HG03378 (cell line): ENCODE measurements around the gene HSPBAP1.
"Not testable (repeated sequence)": the region's sequence is repeated elsewhere in the genome, so short reads cannot be mapped to it uniquely, and the experiment has no call there.

Source experiments
- ATAC-seq: cut with Tn5 transposase; IDR thresholded peaks from one replicate; pipeline ENCODE4 v1.9.1; 2021; ENCODE audit warnings: mild to moderate bottlenecking, moderate library complexity; ENCODE audit not compliant: unreplicated experiment

Gene HSPBAP1

DNA sequence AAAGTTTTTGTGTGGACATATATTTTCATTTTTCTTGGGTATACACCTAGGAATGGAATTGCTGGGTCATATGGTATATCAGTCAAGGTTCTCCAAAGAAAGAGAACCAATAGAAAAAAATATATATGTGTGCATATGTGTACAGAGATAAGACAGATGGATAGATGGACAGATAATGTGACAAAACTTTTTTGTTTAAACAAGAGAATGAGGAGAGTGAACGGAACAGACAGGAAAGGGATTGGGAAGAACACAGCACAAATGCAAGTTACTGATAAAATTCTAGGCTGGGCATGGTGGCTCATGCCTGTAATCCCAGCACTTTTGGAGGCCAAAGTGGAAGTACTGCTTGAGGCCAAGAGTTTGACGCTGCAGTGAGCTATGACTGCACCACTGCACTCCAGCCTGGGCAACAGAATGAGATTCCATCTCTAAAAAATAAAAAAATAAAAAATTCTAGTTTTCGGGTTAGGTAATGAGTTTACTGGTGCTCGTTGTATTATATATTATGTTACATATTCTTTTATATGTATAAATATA, 50.0 kb downstream of the HSPBAP1 start:
- no peak for ATAC-seq

DNA sequence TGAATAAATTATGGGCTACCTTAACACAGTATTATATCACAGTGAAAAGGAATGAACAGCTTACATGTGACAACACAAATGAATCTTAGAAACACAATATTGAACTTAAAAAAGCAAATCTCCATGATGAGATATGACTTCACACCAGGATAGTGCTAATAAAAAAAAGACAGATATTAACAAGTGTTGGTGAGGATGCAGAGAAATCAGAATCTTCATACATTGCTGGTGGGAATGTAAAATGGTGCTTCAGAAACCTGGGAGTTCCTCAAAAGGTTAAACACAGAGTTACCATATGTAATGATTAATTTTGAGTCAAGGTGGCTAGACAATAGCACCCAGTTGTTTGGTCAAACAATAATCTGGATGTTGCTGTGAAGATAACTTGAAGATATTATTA, 51.4 kb downstream of the HSPBAP1 start:
- ATAC-seq, result no peak

DNA sequence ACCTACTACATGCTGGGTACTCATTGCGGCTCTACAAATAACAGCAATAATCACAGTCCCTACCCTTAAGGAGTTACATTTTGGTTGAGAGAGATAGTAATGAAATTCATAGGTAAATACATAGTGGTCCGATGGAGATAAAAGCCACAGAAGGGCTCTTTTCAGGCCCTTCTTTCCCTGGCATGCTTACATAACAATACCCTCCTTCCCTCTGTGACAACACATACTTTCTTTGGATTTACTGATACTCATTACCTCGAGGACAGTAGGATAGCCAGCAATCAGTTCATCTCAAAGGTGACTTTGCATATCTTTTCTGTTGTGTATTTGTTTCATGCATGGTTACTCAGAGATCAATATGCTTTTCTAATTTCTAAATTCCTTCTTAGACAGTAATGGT, 54.5 kb downstream of the HSPBAP1 start:
- ATAC-seq, result no peak

DNA sequence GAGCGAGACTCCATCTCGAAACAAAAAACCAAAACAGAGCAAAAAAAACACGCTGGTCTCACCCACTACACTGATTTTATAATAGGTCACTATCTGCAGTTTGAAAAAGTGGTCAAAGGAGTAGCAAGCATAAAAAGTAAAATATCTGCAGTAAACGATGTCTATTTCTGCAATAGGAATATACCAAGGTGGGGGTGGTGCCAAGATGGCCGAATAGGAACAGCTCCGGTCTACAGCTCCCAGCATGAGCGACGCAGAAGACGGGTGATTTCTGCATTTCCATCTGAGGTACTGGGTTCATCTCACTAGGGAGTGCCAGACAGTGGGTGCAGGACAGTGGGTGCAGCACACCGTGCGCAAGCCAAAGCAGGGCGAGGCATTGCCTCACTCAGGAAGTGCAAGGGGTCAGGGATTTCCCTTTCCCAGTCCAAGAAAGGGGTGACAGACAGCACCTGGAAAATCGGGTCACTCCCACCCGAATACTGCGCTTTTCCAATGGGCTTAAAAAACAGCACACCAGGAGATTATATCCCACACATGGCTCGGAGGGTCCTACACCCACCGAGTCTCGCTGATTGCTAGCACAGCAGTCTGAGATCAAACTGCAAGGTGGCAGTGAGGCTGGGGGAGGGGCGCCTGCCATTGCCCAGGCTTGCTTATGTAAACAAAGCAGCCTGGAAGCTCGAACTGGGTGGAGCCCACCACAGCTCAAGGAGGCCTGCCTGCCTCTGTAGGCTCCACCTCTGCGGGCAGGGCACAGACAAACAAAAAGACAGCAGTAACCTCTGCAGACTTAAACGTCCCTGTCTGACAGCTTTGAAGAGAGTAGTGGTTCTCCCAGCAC, 60.7 kb downstream of the HSPBAP1 start:
- ATAC-seq, result not testable (repeated sequence)

DNA sequence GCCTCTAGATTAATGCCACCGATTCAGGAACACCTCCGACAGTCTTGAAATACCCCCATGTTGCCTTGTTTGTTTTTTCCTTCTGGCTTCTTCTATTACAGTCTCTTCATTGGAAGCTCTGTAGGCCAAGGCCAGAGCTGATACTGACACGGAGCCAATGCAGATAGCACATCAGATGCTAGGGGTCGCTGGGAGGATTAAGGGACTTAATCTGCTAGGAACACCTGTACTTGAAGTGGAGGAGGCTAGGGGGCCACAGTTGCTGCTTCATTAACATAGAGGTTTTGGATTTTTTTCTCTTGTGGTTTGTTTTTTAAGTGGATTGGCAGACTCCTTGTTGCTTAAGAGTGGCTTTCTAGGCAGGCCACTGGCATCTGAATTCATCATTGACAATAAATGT, 63.4 kb downstream of the HSPBAP1 start:
- ATAC-seq, result no peak

DNA sequence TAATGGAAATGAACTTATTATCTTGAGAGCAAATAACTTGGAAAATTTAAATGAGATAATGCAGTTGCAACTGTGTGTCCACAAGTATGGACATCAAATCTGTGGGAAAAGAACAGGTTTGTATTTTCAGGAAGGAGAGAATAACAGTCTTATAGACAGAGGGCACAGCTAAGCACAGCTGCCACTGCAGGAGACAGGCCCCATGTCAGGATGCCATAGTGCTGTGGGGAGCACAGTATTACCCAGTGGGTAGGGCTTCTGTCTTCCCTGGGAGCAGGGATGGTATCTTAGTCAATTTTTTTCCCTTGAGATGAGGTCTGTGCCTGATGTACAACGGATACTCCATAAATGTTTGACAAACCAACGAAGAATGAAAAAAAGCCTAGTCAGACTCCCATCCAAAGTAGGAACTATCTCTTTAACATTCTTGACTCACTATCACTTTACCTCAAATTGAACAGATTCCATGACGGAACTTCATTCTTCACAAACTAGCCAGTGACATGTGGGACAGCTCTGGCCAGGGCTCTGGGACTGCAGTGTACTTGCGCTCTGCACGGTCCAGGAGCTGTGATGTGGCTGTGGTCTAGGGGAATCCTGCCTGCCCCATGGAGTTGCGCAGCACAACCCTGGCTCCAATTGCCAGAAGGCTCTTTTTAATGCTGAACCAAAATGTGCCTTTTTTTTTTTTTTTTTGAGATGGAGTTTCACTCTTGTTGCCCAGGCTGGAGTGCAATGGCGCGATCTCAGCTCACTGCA, 64.7 kb downstream of the HSPBAP1 start:
- ATAC-seq, result no peak

DNA sequence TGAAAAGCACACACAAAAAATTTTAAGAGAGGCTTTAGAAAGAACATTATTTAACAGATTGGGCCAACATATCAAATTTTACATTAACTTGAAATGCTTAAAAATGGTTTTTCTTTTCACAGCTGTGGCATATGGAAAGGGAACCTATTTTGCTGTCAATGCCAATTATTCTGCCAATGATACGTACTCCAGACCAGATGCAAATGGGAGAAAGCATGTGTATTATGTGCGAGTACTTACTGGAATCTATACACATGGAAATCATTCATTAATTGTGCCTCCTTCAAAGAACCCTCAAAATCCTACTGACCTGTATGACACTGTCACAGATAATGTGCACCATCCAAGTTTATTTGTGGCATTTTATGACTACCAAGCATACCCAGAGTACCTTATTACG, 65.4 kb downstream of the HSPBAP1 start:
- ATAC-seq, result no peak

DNA sequence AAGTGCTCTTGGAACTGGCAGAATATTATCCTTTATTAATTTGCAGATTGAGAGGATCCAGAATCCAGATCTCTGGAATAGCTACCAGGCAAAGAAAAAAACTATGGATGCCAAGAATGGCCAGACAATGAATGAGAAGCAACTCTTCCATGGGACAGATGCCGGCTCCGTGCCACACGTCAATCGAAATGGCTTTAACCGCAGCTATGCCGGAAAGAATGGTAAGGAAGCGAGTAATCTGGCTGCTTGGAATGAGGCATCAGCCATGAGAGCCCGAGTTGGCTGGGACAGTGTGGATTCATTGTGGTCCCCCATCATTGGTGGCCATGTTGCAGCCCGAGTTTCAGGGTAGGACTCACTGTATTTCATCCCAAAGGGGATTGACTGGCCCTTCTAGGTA, 65.9 kb downstream of the HSPBAP1 start:
- ATAC-seq, result no peak

DNA sequence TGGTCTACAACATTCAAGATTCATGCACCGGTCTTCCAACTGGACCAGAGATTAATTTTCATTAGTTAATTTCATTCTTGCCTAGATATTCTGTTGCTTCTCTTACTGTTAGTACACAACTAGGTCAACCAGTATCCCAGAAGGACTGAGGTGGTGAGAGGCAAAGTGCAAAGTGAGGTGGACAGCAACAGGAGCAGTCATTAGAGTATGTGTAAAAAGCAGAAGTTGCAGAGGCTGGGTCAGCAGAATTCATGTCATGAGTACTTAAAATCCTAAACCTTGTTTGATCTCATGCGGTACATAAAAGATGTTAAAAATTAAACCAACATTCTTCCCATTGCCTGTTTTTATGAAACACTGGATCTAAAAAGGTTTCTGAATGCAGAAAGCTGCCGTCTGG, 66.3 kb downstream of the HSPBAP1 start:
- ATAC-seq, result no peak

DNA sequence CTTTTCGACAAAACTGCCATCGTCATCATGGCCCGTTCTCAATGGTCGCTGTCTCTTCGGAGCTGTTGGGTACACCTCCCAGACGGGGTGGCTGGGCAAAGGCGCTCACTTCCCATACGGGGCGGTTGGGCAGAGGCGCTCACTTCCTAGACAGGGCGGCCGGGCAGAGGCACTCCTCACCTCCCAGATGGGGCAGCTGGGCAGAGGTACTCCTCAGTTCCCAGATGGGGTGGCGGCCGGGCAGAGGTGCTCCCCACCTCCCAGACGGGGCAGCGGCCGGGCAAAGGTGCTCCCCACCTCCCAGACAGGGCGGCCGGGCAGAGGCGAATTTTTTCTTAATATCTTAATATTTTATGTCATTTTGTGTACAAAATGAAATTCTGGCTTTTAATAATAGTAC, 68.5 kb downstream of the HSPBAP1 start:
- no peak for ATAC-seq

DNA sequence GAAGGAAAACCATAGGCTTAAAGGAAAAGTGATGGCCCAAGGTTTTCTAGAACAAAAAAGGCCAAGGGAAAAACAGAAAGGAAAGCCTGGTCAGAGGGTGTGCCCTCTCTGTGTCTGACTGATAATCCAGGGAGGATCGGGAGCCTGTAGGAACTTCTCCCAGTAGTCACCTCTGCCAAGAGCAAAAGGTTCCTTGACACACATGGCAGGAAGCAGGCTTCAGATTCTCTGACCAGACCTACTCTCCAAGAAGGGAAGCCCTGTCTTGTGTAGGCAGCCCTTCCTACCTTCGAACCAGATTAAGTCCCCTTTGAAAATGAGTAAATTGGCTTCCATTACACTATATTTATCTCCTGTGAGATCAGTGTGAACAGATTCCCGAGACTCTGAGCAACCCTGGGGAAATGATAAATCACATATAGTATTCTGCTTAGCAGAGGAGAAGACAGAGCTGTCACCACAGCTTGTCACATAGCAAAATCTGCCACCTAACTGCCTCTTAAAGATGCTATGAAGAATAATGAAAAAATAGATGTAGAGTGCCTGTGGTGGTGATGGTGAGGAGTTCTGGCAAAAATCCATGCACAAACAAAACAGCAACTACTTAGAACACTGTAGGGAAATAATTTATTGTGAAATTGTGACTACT, 74.2 kb downstream of the HSPBAP1 start:
- ATAC-seq, result no peak

DNA sequence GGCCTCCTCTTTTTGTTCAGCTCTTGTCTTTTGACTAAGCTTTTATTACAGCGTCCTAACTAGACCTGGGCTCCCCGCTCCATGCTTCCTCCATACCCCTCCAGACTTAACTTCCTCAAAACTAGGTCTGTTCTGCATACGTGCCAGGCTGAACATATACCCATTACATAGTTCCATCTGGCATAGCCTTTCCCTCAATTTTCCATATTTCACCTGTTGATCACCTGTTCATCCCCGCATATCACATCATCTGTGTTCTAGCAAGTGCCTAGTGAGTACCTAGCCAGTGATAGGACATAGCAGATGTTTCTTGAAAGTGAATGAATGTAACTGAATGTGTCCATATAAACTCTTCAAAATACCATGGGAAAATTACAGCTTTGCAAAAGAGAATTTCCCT, 77.0 kb downstream of the HSPBAP1 start:
- no peak for ATAC-seq

DNA sequence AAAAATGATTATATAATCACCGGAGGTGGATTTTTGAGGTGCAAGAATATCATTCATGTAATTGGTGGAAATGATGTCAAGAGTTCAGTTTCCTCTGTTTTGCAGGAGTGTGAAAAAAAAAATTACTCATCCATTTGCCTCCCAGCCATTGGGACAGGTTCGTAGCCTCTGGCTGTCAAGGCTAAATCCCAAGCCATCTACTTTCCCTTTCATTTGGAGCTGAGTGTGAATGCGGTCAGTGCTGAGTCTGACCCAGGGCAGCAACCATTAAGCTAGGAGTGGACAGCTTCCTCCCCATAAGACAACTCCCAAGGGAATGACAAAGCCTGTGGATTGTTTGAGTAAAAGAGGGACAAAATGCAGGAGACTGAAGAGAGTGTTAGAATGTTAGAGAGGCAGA, 79.4 kb downstream of the HSPBAP1 start:
- ATAC-seq, result no peak

DNA sequence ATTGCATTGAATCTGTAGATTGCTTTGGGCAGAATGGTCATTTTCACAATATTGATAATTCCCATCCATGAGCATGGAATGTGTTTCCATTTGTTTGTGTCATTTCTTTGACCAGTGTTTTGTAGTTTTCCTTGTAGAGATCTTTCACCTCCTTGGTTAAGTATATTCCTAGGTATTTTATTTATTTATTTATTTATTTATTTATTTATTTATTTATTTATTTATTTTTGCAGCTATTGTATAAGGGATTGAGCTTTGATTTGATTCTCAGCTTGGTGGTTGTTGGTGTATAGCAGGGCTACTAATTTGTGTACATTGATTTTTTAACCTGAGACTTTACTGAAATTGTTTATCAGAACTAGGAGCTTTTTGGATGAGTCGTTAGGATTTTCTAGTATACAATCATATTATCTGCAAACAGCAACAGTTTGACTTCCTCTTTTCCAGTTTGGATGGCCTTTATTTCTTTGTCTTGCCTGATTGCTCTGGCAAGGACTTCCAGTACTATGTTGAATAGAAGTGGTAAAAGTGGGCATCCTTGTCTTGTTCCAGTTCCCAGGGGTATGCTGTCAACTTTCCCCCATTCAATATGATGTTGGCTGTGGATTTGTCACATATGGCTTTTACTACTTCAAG, 82.9 kb downstream of the HSPBAP1 start:
- ATAC-seq, result not testable (repeated sequence)

DNA sequence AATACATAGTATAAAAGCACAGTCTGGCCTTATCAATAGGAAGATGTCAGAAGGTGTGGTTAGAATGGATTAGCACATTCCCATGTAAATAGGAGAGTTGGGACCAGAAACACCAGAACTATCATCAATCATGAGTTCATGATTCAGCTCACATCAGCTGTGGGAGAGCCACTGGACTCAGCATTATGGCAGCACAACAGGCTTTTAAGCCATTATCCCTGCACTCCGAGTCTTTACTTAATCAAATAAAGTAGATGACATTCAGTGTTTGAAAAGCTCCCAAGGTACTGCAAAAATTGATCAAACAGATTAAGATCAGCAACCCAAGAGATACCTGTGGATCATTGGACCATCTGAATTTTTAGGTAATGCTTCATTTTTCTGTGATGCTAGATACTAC, 88.3 kb downstream of the HSPBAP1 start:
- ATAC-seq, result no peak

DNA sequence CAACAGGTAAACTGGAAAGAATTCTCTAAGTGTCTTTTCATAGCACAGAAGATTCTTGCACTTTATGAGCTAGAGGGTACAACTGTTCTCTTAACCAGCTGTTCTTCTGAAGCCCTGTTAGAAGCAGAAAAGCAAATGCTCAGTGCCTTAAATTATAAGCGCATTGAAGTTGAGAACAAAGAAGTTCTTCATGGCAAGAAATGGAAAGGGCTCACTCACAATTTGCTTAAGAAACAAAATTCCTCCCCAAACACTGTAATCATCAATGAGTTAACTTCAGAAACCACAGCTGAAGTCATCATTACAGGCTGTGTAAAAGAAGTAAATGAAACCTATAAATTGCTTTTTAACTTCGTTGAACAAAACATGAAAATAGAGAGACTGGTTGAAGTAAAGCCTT, 93.4 kb downstream of the HSPBAP1 start:
- no peak for ATAC-seq

DNA sequence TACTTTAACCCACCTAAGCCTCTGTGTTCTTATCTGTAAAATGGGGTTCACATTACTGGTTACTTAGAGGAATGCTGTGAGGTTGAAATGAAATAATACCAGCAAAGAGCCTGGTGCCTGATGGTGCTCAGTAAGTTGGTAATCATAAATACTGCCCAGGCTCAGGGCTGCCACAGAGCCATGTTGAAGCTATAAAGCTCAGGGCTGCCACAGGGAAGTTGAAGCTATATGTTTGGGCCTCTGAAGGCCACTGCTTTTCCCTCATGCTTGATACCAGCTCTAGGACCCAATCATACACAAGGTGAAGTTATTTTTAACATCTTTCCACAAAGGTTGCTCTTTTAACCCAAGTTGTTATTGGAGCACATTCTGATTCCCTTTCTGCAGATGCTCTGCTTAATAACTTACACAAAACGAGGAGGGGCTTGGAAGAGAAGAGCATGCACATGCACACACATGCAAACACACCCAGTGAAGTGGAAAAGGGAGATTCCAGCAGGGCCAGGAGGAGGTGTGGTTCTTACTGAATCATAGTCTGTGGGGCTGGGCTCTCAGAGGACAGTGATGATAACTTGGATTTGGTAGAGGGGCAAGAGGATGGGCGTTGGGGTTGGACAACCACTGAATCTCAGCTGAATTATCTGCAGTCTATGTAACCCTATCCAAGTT, 95.5 kb downstream of the HSPBAP1 start:
- ATAC-seq, result peak; percentile 77

DNA sequence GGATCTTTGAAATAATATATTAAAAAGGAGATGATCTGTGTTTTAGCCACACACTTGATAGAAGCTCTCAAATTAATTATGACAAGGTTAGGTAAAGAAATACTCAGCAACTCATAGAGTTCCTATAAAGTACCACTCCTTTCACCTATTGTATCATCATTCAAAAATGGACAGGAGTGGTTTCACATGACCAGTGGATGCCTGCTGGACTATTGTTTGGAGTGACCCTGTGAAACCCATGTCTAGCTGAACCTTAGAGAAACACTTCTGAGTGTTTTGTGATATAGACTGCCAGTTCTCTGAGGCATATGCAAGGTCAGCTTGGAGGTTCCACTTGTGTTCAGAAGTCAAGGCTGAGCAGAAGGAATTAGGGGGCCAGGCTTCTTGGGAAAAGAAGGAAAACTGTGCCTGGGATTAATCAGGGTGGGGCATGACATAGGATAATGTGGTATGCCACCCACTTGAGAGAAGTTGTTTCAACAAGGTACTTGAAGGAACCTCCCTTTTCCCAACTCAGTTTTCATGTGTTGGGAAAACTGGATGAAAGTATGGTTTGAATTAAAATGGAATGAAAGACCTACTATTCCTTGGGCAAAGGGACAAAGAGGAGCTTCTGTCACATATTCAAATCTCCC, 97.6 kb downstream of the HSPBAP1 start:
- no peak for ATAC-seq

DNA sequence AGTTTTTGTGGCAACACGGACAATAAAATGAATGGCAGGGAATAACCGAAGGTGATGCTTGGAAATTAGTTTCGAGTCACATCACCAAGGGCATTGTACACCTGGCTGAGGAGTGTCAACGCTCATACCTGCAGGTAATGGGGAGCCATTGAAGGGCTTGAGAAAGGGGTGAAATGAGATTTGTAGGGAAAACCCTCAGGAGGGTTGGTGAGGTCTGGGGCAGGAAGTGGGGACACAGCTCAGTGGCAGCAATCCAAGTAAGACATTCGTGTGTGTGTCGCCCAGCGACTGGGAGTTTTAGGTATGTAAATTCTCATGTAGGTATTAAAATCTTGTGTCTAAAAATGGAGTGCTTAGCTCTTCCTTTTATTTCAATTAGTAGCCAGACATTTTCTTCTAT, 98.7 kb downstream of the HSPBAP1 start:
- ATAC-seq, result no peak

DNA sequence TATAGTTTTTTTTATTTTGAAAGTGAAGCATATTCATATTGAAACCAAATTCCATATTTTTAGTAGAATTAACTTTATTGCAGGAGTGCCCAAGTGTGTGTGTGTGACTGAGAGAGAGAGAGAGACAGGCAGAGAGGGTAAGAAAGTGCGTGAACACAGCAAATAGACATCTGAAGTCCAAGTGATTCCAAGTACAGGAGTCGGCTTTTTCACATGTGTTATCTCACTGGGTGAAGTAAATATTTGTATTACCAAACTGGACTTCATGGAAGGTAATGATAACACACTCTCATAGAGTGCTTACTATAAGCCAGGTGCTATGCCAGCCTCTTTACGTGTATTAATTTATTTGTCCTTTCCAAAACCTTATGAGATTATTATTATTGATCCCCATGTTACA, 101.0 kb downstream of the HSPBAP1 start:
- no peak for ATAC-seq
